Renal pelvis (tissue), 4 donors: ENCODE data around the gene ADA. TPM values are rescaled to one million over a fixed set of nuclear protein-coding genes. Genes with fewer than 3 reads are reported as not detected.
A peak's percentile ranks its signal among the peaks of the same experiment; 100 is the strongest.

Source experiments
- DNase-seq: peaks from one replicate; pipeline ENCODE4 v3.0.0-alpha.2; 2013
- polyA plus RNA-seq, 3 donors: library from polyadenylated mRNA; unstranded; fragments of 120-200 nt; gene quantifications; one replicate each; pipeline ENCODE4 v1.2.1, GENCODE V29; 2013; ENCODE audit not compliant: insufficient read length in 3 of 3

Gene ADA
- polyA plus RNA-seq, 3 donors: 4.5 to 9.1 (median 5.7) TPM

GRCh38 chr20:44646641-44647274 is 4.7 kb downstream of the ADA start:
- DNase-seq: no peak

GRCh38 chr20:44646023-44646640 is 5.4 kb downstream of the ADA start:
- DNase-seq: peak; percentile 48

- DNase-seq: no peak
These were observed 6.8 kb downstream of the ADA start for GRCh38 chr20:44644667-44645131.

- no peak for DNase-seq
These were observed 7.3 kb downstream of the ADA start for GRCh38 chr20:44644230-44644617.

GRCh38 chr20:44643596-44644229 is 7.8 kb downstream of the ADA start:
- no peak for DNase-seq

- no peak for DNase-seq
These were observed 8.4 kb downstream of the ADA start for GRCh38 chr20:44643154-44643519.

- DNase-seq: peak; percentile 66
These were observed 9.0 kb downstream of the ADA start for GRCh38 chr20:44642203-44643153.

GRCh38 chr20:44641325-44641724 is 10.2 kb downstream of the ADA start:
- no peak for DNase-seq

GRCh38 chr20:44640522-44640921 is 11.0 kb downstream of the ADA start:
- no peak for DNase-seq

GRCh38 chr20:44637522-44638372 is 13.8 kb downstream of the ADA start:
- no peak for DNase-seq

- no peak for DNase-seq
These were observed 14.5 kb downstream of the ADA start for GRCh38 chr20:44637042-44637441.

- DNase-seq: no peak
These were observed 15.6 kb downstream of the ADA start for GRCh38 chr20:44635877-44636276.

GRCh38 chr20:44633872-44634600 is 17.5 kb downstream of the ADA start:
- DNase-seq: no peak

- no peak for DNase-seq
These were observed 18.2 kb downstream of the ADA start for GRCh38 chr20:44633187-44633810.

GRCh38 chr20:44632103-44632752 is 19.3 kb downstream of the ADA start:
- no peak for DNase-seq

- no peak for DNase-seq
These were observed 21.2 kb downstream of the ADA start for GRCh38 chr20:44630297-44630696.

GRCh38 chr20:44629542-44629941 is 22.0 kb downstream of the ADA start:
- DNase-seq: no peak

GRCh38 chr20:44629017-44629385 is 22.5 kb downstream of the ADA start:
- no peak for DNase-seq

- DNase-seq: no peak
These were observed 24.0 kb downstream of the ADA start for GRCh38 chr20:44627364-44628010.
